ENCODE measurements around the gene FBLN1. TPM values are rescaled to one million over a fixed set of nuclear protein-coding genes. Genes with fewer than 3 reads are reported as not detected.
A peak's percentile ranks its signal among the peaks of the same experiment; 100 is the strongest.

FBLN1 gene
- total and polyA plus RNA-seq, 9 of the 15 experiments (the other 6 are each of a cell fraction or from before 2014, with no cell fraction given), result 0.66 TPM; not detected in 8

GRCh38 chr22:45480717-45481116, 22.0 kb upstream of the FBLN1 start:
- H3K79me2 ChIP-seq (ENCODE audit: control insufficient read depth, insufficient read depth, low read length), result no peaks in the 10 kb centered on the region
- in situ Hi-C loops (cut with MboI) (no loop called here), intact Hi-C loops (cut with micrococcal nuclease) (no loop called here)
- DNase-seq (ENCODE audit: extremely low read depth in 1 of 4, low spot score in 3 of 4), result no peak
- H3K4me2 ChIP-seq (ENCODE audit: insufficient read depth, low read length), result no peak overlapping the region
- ChIA-PET POLR2A (no interaction called here), CTCF (ENCODE audit: low intra/inter-chr PET ratio) (no interaction called here)
- no TSS peak for BruUV-seq (replicated peaks)
- no peak for ATAC-seq
- no peak overlapping the region for H2AFZ ChIP-seq (ENCODE audit: low read depth, low read length)
- no peaks in the 10 kb centered on the region for H3K9me1 ChIP-seq (ENCODE audit: control insufficient read depth, insufficient read depth, low read length)
- 0% methylated on average over 3 of the region's 3 CpGs for WGBS (ENCODE audit: insufficient coverage, low coverage, missing lambda C conversion rate)
- H3K36me3 ChIP-seq (ENCODE audit: control insufficient read depth, insufficient read depth, low read length), result no peaks in the 10 kb centered on the region
- H3K9ac ChIP-seq (ENCODE audit: insufficient read depth in 1 of 2, low read depth in 2 of 2, low read length in 2 of 2), result no peak overlapping the region
- H3K4me3 ChIP-seq, result no peak overlapping the region
- no peaks in the 10 kb centered on the region for H4K20me1 ChIP-seq (replicated peaks; ENCODE audit: control insufficient read depth, insufficient read depth, low read length)
- H3K4me1 ChIP-seq (replicated peaks in 1 of 2; ENCODE audit: control insufficient read depth in 2 of 2, insufficient read depth in 2 of 2, low read length in 2 of 2), result no peaks in the 10 kb centered on the region
- no peaks in the 10 kb centered on the region for H3K9me3 ChIP-seq (replicated peaks; ENCODE audit: control insufficient read depth, insufficient read depth, low read depth, low read length)
- TF ChIP-seq ZNF143 (CRISPR knock-in tag; IDR thresholded peaks at IDR 0.05) (no peak), CHD2 (IDR thresholded peaks at IDR 0.05; ENCODE audit: low read depth, low read length) (peak; percentile 81)
- no peak for FAIRE-seq
- H3K27ac ChIP-seq (ENCODE audit: extremely low read depth, low read depth, low read length), result no peak overlapping the region
- peaks cover 0 to 4% of the 10 kb centered on the region in 2 experiments; a peak in 1 of 5 replicates for H3K27me3 ChIP-seq (ENCODE audit: control insufficient read depth in 2 of 2, insufficient read depth in 2 of 2, low read length in 2 of 2)

GRCh38 chr22:45481661-45482060, 21.0 kb upstream of the FBLN1 start:
- H3K79me2 ChIP-seq (ENCODE audit: control insufficient read depth, insufficient read depth, low read length), result no peaks in the 10 kb centered on the region
- no peaks in the 10 kb centered on the region for H3K27me3 ChIP-seq (ENCODE audit: control insufficient read depth in 2 of 2, insufficient read depth in 2 of 2, low read length in 2 of 2)
- no peak overlapping the region for H2AFZ ChIP-seq (ENCODE audit: low read depth, low read length)
- H3K4me1 ChIP-seq (replicated peaks in 1 of 2; ENCODE audit: control insufficient read depth in 2 of 2, insufficient read depth in 2 of 2, low read length in 2 of 2), result no peaks in the 10 kb centered on the region
- no TSS peak for BruUV-seq (replicated peaks)
- H3K4me3 ChIP-seq, result no peak overlapping the region
- no peak overlapping the region for H3K27ac ChIP-seq (ENCODE audit: extremely low read depth, low read depth, low read length)
- in situ Hi-C loops (cut with MboI), result no loop called here
- intact Hi-C loops (cut with micrococcal nuclease), result no loop called here
- ATAC-seq (no peak), DNase-seq (ENCODE audit: extremely low read depth in 1 of 4, low spot score in 3 of 4) (no peak), FAIRE-seq (no peak)
- no peaks in the 10 kb centered on the region for H3K36me3 ChIP-seq (ENCODE audit: control insufficient read depth, insufficient read depth, low read length)
- no peak overlapping the region for H3K9ac ChIP-seq (ENCODE audit: insufficient read depth in 1 of 2, low read depth in 2 of 2, low read length in 2 of 2)
- no peak for TF ChIP-seq LEF1 (IDR thresholded peaks at IDR 0.05)
- H4K20me1 ChIP-seq (replicated peaks; ENCODE audit: control insufficient read depth, insufficient read depth, low read length), result no peaks in the 10 kb centered on the region
- no peak overlapping the region for H3K4me2 ChIP-seq (ENCODE audit: insufficient read depth, low read length)
- WGBS (ENCODE audit: insufficient coverage, low coverage, missing lambda C conversion rate), result 0% methylated on average over 4 of the region's 5 CpGs
- no peaks in the 10 kb centered on the region for H3K9me3 ChIP-seq (replicated peaks; ENCODE audit: control insufficient read depth, insufficient read depth, low read depth, low read length)
- H3K9me1 ChIP-seq (ENCODE audit: control insufficient read depth, insufficient read depth, low read length), result no peaks in the 10 kb centered on the region
- CTCF ChIA-PET (ENCODE audit: low intra/inter-chr PET ratio), result no interaction called here
- POLR2A ChIA-PET, result no interaction called here

Measured in K562 (cell line).